GM12874 (cell line): ENCODE data around the gene GAPDH.
A peak's percentile ranks its signal among the peaks of the same experiment; 100 is the strongest.

ENCODE experiments used
- TF ChIP-seq, protein P1 (sequence below): IDR thresholded peaks from 2 replicates; pipeline ENCODE4 v1.5.1; 2011; ENCODE audit warnings: low read depth, mild to moderate bottlenecking, control low read depth, low read length, moderate library complexity; ENCODE audit not compliant: insufficient read depth

The GAPDH gene

DNA sequence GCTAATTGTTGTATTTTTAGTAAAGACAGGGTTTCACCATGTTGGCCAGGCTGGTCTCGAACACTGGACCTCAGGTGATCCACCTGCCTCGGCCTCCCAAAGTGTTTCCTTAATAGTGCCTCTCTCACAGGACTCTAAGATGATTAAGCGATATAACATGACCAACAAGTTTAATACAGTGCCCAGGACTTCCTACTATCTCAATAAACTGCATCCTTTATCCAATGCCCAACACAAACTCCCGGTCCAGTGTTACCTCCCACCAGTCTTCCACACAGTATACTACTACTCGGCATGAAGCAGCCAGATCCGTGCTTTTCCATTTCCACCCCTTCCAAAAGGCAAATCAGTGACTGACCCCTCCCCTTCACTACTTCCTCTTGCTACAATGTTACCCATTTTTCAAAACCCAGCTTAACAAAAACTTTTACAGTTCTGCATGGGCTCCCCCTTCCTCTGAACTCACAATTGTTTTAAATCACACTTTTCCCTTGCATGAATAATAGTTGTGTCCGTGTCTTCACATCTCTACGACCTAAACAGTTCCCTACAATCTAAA lies 32.9 kb downstream of the GAPDH start:
- TF ChIP-seq, protein P1, sequence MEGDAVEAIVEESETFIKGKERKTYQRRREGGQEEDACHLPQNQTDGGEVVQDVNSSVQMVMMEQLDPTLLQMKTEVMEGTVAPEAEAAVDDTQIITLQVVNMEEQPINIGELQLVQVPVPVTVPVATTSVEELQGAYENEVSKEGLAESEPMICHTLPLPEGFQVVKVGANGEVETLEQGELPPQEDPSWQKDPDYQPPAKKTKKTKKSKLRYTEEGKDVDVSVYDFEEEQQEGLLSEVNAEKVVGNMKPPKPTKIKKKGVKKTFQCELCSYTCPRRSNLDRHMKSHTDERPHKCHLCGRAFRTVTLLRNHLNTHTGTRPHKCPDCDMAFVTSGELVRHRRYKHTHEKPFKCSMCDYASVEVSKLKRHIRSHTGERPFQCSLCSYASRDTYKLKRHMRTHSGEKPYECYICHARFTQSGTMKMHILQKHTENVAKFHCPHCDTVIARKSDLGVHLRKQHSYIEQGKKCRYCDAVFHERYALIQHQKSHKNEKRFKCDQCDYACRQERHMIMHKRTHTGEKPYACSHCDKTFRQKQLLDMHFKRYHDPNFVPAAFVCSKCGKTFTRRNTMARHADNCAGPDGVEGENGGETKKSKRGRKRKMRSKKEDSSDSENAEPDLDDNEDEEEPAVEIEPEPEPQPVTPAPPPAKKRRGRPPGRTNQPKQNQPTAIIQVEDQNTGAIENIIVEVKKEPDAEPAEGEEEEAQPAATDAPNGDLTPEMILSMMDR = no peak

DNA sequence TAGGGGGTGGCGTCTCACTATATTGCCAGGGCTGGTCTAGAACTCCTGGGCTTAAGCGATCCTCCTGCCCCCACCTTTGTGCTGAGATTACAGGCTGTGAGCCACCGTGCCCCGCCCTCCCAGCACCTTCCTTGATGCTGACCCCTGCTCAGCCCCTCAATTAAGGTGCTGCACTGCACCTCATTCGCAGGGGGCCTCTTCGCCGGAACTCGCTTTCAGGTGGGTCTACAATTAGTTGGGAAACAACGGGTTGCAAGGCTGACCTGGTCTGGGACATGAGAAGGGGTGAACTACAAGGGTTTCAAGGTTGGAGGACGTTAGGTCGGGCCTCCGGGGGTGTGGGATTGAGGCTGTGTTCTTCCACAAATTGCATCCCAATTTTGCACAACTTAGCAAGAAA lies 35.0 kb downstream of the GAPDH start:
- TF ChIP-seq, protein P1 = no peak

GRCh38 chr12:6569786-6570185 lies 35.5 kb downstream of the GAPDH start:
- TF ChIP-seq, protein P1 = no peak

DNA sequence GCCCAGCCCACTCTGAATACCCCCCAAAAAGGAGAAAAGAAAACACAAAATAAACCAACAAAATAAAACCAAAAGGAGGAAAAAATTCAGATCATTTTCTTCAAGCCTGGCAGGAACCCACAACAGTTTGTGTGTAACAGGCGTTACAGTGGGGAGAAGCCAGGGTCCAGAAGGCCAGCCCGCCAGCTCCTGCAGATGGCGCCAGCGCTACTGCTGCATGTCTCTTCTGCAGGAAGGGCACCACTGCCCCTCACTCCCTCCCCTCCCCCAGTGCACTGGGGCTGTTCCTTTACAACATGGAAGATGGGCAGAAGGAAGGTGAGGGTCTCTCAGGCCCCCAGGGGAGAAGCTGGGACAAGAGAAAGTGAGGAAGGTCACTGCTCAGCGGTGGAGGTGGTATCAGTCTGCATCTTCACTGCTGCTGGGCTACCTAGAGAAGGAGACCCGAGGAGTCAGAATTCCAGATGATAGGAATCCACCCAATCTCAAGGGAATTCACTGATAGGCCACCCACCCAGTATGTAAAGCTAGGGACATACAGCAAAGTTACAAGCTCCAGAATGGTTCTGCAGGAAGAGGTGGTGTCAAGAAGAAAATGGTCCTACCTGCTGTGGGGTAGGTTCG lies 36.1 kb downstream of the GAPDH start:
- TF ChIP-seq, protein P1 = peak; percentile 81

DNA sequence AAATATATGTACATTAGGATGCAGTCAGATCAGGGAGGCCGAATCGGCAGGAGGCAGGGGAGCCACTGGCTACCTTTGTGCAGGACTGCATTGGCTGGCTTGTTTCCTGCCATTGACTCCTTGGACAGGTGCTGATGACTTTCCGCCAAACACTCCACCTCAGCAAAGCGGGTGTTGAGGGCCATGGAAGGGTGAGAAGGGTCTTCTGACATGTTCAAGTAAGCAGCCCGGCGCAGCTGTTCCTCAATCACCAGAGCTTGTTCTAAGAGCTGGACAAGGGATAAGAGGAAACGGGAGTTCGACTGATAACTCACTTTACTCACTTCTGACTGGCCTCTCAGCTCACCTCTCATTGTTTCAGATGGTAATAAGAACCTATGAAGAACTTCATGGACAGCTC lies 38.7 kb downstream of the GAPDH start:
- TF ChIP-seq, protein P1 = no peak

DNA sequence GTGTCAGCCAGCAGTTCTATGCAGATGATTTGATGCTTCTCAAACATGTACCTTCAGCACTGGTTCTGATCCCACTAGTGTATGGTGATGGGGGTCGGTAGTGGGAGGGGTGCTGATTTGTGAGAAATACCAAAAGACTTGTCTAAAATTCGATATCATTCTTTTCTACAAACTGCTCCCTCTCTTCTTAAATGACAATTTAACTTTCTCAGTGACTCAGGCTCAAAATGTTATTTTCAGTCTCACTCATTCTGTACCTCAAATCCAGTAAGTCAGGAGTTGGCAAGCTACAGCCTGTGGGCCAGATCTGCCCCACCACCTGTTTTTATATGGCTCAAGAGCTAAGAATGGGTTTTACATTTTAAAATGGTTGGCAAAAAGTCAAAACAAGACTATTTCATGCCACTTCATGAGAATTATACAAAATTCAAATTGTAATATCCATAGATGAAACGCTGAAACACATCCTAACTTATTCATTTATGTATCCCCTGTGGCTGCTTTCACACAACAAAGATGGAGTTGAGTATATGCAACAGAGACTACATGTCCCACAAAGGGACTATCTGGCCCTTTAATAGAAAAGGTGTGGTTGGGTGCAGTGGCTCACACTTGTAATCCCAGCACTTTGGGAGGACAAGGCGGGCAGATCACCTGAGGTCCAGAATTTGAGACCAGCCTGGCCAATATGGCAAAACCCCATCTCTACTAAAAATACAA lies 40.4 kb downstream of the GAPDH start:
- TF ChIP-seq, protein P1 = no peak

DNA sequence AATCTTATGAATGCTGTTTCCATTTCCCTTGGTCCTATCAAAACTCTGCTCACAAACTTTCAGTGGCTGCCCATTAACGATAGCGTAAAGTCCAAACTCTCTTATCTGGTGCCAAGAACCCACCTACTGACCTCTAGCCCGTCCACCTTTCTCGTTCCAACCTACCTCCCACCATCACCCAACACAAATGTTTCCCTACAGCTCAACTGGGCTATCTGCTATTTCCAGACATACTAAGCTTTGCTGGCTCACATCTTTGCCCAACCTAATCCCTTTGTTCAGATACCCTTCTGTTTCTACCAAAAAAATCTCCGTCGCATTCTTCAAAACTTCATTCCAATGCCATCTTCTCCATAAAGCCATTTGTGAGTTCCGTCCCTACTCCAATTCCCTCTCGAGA lies 41.3 kb downstream of the GAPDH start:
- TF ChIP-seq, protein P1 = no peak
